Heart right ventricle (tissue), 16 donors: ENCODE measurements around the gene SPON2. TPM values are rescaled to one million over a fixed set of nuclear protein-coding genes. Genes with fewer than 3 reads are reported as not detected.
A peak's percentile ranks its signal among the peaks of the same experiment; 100 is the strongest.

Experiments
- ATAC-seq, 8 donors: fragments of 200-7000 bp; cut with Tn5 transposase; one replicate each; pipeline ENCODE4 v1.9.1; 2020; ENCODE audit warnings: mild to moderate bottlenecking in 8 of 8, moderate library complexity in 8 of 8, moderate number of reproducible peaks in 1 of 8
- DNase-seq, 2 donors: peaks; one replicate each; pipeline ENCODE4 v3.0.0-alpha.2; 2020
- H3K27ac ChIP-seq, 10 donors: fragments of 200-600 bp; sonication (generic) in 2 of 10; one replicate each; pipeline versions ENCODE4 v1.5.0 to v1.8.0; 2020 to 2022; ENCODE audit warnings: mild to moderate bottlenecking in 3 of 10
- H3K27me3 ChIP-seq, 7 donors: fragments of 200-600 bp; one replicate each; pipeline ENCODE4 v1.8.0; 2021 to 2022; ENCODE audit warnings: mild to moderate bottlenecking in 2 of 7
- H3K36me3 ChIP-seq, 9 donors: fragments of 200-600 bp; sonication (generic) in 1 of 9; one replicate each; pipeline versions ENCODE4 v1.5.0 to v1.8.0; 2020 to 2022; ENCODE audit warnings: mild to moderate bottlenecking in 2 of 9
- H3K4me1 ChIP-seq, 9 donors: fragments of 200-600 bp; sonication (generic) in 1 of 9; one replicate each; pipeline versions ENCODE4 v1.5.0 to v1.8.0; 2020 to 2022; ENCODE audit warnings: mild to moderate bottlenecking in 4 of 9
- H3K4me3 ChIP-seq, 10 donors: fragments of 200-600 bp; sonication (generic) in 2 of 10; one replicate each; pipeline versions ENCODE4 v1.5.0 to v1.8.0; 2020 to 2022; ENCODE audit warnings: mild to moderate bottlenecking in 7 of 10, moderate library complexity in 2 of 10
- H3K9me3 ChIP-seq, 11 donors: fragments of 200-600 bp in 10 of 11; sonication (generic) in 2 of 11; one replicate each; pipeline versions ENCODE4 v1.5.0 to v1.8.0; 2013 to 2022; ENCODE audit warnings: mild to moderate bottlenecking in 2 of 11, control low read depth in 1 of 11, moderate library complexity in 1 of 11
- CTCF ChIP-seq, 9 donors: fragments of 200-600 bp; sonication (generic) in 2 of 9; IDR thresholded peaks; one replicate each; pipeline versions ENCODE4 v1.5.0 to v1.8.0; 2021 to 2022; ENCODE audit warnings: antibody characterized with exemption in 9 of 9, mild to moderate bottlenecking in 5 of 9, moderate library complexity in 1 of 9
- WGBS, 2 donors: extraction: QIAGEN DNeasy Blood & Tissue Kit; methylation state at CpG; one replicate each; pipeline ENCODE4 v1.1.7; 2013; ENCODE audit warnings: inconsistent platforms in 1 of 2; 5-methylcytosine and 5-hydroxymethylcytosine counted together
- intact Hi-C, 10 donors: fragments of 100-400 bp; cut with DNase I; formaldehyde crosslinking; loops; one replicate each; pipeline versions ENCODE4 v1.11.1 to v1.14.2; 2022
- polyA plus RNA-seq, 2 donors: library from polyadenylated mRNA; stranded (reverse); fragments of 200-250 nt; gene quantifications; one replicate each; pipeline ENCODE4 v1.2.3, GENCODE V29; 2013
- total RNA-seq, 10 donors: library from RNA; stranded (reverse); fragmentation: NEBNext Ultra II Directional in 3 of 10; extraction: Animal tissue kit (Norgen Biotek cat#: 25700) in 3 of 10; gene quantifications; one replicate each; pipeline versions ENCODE4 v1.2.1 to v1.2.4, GENCODE V29; 2021 to 2023
- donor health status: Arrhythmogenic right ventricular cardiomyopathy.
- donor health status: ischemic (EF 13 %, LVEDD 7.1; RV severe dilation, severe dysfunction).
- donor health status: healthy with polysubstance abuse.
- donor health status: DM: no; HTN: yes; CAD: no.
- donor health status: DM: no; HTN: no; CAD: no.
- donor health status: ischemic (EF 25% LVEDD 6.9; RV normal size, moderate dysfunction).
- donor health status: ischemic (EF 25% LVEDD 5.7; RV mildly dilated, moderate dysfunction).
- donor health status: healthy.
- donor health status: DM: yes; HTN: yes; CAD: no.
- donor health status: Ischemic cardiomyopathy.
- donor health status: ischemic (EF 35%, LVEDD 5.7; RV mildly dilated, moderate dysfunction).
- donor health status: nonischemic (EF 11% LVEDD 7.7; RV severe dilation, severe dysfunction).
- donor health status: DM: yes; HTN: yes; CAD: no.
- donor health status: PGD.
- donor health status: ischemic (EF 29% LVEDD 5.4; RV normal size, mild dysfunction).
- donor health status: nonischemic (EF 23%, LVEDD 6.1; RV moderate dilation, normal function).

The SPON2 gene
- total and polyA plus RNA-seq, 12 donors = 5.3 to 40.5 (median 12.1) TPM

- Histone ChIP-seq H3K9me3 (peaks cover 0 to 30% (median 0%) of the 10 kb centered on the region in 11 donors), H3K4me1 (peaks cover 0 to 34% (median 7%) of the 10 kb centered on the region in 9 donors), H3K36me3 (no peaks in the 10 kb centered on the region), H3K27me3 (no peaks in the 10 kb centered on the region), H3K27ac (no peak overlapping the region), H3K4me3 (no peak overlapping the region)
- intact Hi-C loops = loop anchor here in 1 of 10 donors (5.0 kb wide), 1 partner anchor 42 kb away; no protein-coding TSS in a partner anchor
- ATAC-seq (no peak), DNase-seq (no peak)
- 86 to 94% methylated on average over 1 of the region's 1 CpG for WGBS, 2 donors
- TF ChIP-seq CTCF (IDR thresholded peaks at IDR 0.05) = no peak
Observed at GRCh38 chr4:1179976-1180375, 7.6 kb upstream of the SPON2 start.

DNA sequence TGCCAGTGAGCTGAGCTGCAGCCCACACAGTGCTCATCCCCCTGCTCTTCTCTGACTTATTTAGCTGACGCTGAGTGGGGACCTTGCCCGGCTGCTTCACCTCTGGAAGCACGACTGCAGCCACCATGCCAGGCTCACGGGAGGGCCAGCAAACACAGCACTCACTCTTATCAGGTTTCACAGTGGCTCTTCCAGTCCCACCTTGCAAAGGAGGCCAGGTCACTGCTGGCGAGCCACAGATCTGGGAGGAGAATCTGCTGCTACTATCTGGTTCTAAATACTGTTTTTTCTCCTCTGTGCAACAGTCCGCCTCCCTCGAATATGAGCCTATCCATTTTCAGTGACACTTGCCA lies 6.7 kb upstream of the SPON2 start:
- ATAC-seq = no peak
- no peaks in the 10 kb centered on the region for H3K36me3 ChIP-seq
- peak in 1 of 2 donors; percentile 44 for DNase-seq
- peak overlapping the region in 2 of 10 donors; percentile 47 to 72 for H3K27ac ChIP-seq
- H3K4me1 ChIP-seq = peaks cover 0 to 29% (median 9%) of the 10 kb centered on the region in 9 donors
- no peak overlapping the region for H3K4me3 ChIP-seq
- no peak for TF ChIP-seq CTCF (IDR thresholded peaks at IDR 0.05)
- WGBS, 2 donors = 51 to 68% methylated on average over 7 of the region's 7 CpGs
- H3K27me3 ChIP-seq = no peaks in the 10 kb centered on the region
- peaks cover 0 to 30% (median 0%) of the 10 kb centered on the region in 11 donors for H3K9me3 ChIP-seq
- intact Hi-C loops = loop anchor here in 1 of 10 donors (5.0 kb wide), 1 partner anchor 43 kb away; no protein-coding TSS in a partner anchor

GRCh38 chr4:1178300-1179088 lies 6.1 kb upstream of the SPON2 start:
- H3K9me3 ChIP-seq = peaks cover 0 to 30% (median 0%) of the 10 kb centered on the region in 11 donors
- intact Hi-C loops = loop anchor here in 1 of 10 donors (5.0 kb wide), 1 partner anchor 44 kb away; no protein-coding TSS in a partner anchor
- H3K27ac ChIP-seq = peak overlapping the region in 3 of 10 donors; percentile 72 to 86 (median 77)
- no peaks in the 10 kb centered on the region for H3K36me3 ChIP-seq
- ATAC-seq = peak in 1 of 8 donors; percentile 11
- peaks cover 0 to 29% (median 14%) of the 10 kb centered on the region in 9 donors for H3K4me1 ChIP-seq
- peaks cover 0 to 5% (median 0%) of the 10 kb centered on the region in 7 donors for H3K27me3 ChIP-seq
- no peak overlapping the region for H3K4me3 ChIP-seq
- no peak for DNase-seq
- no peak for TF ChIP-seq CTCF (IDR thresholded peaks at IDR 0.05)
- WGBS, 2 donors = 86 to 87% methylated on average over 11 of the region's 11 CpGs

DNA sequence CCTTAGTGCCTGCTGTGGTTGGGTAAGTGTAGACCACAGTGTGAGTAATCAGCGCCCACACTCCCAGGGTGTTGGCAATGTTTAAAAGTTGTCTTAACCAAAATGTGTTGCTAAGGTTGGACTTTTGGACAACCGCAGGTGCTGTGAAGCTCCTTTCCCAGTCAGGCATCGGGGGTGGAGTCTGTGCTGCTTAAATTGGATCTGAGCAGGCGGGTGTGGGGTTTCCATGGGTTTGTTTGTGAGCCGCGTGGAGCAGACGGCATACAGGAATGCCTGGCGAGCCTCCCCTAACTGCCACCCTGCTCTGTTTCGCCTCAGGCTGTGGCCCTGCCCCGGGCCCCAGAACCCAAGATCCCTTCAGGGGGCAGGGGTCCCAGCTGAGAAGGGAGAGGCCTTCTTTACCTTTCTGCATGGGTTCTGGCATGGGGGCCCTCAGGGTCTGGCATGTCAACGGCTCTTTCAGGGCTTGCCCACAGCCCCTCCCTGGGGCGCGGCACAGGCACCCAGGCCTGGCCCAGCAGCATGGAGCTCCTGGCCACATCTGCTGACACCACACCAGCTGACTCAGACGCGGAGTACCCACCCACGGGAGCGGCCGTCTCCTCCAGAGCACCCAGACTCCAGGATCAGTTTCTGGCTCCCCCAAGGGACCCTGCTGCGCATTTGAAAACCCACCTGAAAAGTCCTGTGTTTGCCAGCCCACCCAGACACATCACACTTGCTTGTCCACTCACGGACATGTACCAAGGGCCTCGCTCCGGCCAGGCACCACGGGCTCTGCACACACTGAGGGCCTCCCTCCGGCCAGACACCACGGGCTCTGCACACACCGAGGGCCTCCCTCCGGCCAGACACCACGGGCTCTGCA lies 5.1 kb upstream of the SPON2 start:
- intact Hi-C loops = loop anchor here in 1 of 10 donors (5.0 kb wide), 1 partner anchor 45 kb away; no protein-coding TSS in a partner anchor
- H3K4me3 ChIP-seq = no peak overlapping the region
- 68 to 72% methylated on average over 28 of the region's 28 CpGs for WGBS, 2 donors
- no peaks in the 10 kb centered on the region for H3K36me3 ChIP-seq
- H3K4me1 ChIP-seq = peaks cover 7 to 37% (median 21%) of the 10 kb centered on the region in 9 donors
- peaks cover 0 to 29% (median 0%) of the 10 kb centered on the region in 11 donors for H3K9me3 ChIP-seq
- peak overlapping the region; percentile 59 to 87 (median 76) for H3K27ac ChIP-seq
- ATAC-seq (peak; percentile 35 to 86 (median 72)), DNase-seq (peak; percentile 48 to 63)
- H3K27me3 ChIP-seq = peaks cover 0 to 14% (median under 1%) of the 10 kb centered on the region in 7 donors
- TF ChIP-seq CTCF (IDR thresholded peaks at IDR 0.05) = no peak
